Thoracic aorta (tissue), 2 donors: ENCODE results near the gene CPNE4. TPM values are rescaled to one million over a fixed set of nuclear protein-coding genes. Genes with fewer than 3 reads are reported as not detected.
A peak's percentile ranks its signal among the peaks of the same experiment; 100 is the strongest.

Source experiments
- ATAC-seq: fragments of 150-250 bp; one replicate; pipeline ENCODE4 v1.8.0; 2017; ENCODE audit warnings: low read depth; ENCODE audit not compliant: insufficient number of reproducible peaks, low FRiP score
- DNase-seq: peaks from one replicate; pipeline ENCODE4 v3.0.0-alpha.2; 2020; ENCODE audit warnings: low spot score
- H3K27ac ChIP-seq, 2 donors: fragments of 200-600 bp; sonication (generic); 1 replicate in 1 of 2; 2 replicates in 1 of 2; pipeline ENCODE4 v1.5.1; 2016; ENCODE audit warnings: mild to moderate bottlenecking in 2 of 2, moderate library complexity in 2 of 2
- H3K27me3 ChIP-seq: fragments of 200-600 bp; sonication (generic); replicated peaks from 2 replicates; pipeline ENCODE4 v1.6.0; 2016; ENCODE audit warnings: mild to moderate bottlenecking; ENCODE audit not compliant: insufficient read depth
- H3K36me3 ChIP-seq: fragments of 200-600 bp; sonication (generic); one replicate; pipeline ENCODE4 v1.5.1; 2016
- H3K4me1 ChIP-seq, 2 donors: fragments of 200-600 bp; sonication (generic); 1 replicate in 1 of 2; 2 replicates in 1 of 2; pipeline versions ENCODE4 v1.5.1 to v1.6.0; 2016; ENCODE audit warnings: low read depth in 2 of 2, mild to moderate bottlenecking in 1 of 2; ENCODE audit not compliant: control insufficient read depth in 1 of 2
- H3K4me3 ChIP-seq: fragments of 200-600 bp; sonication (generic); 2 replicates; pipeline ENCODE4 v1.5.1; 2016; ENCODE audit warnings: mild to moderate bottlenecking
- H3K9me3 ChIP-seq: fragments of 200-600 bp; sonication (generic); 2 replicates; pipeline ENCODE4 v1.5.1; 2016
- total RNA-seq, 2 donors: library from RNA; depleted of rRNA; stranded (reverse); fragments of >200 nt; gene quantifications; one replicate each; pipeline versions ENCODE4 v1.1.0 to v1.2.3, GENCODE V29; 2016
- TF ChIP-seq, protein P1 (sequence below): fragments of 200-600 bp; sonication (generic); IDR thresholded peaks from one replicate; pipeline ENCODE4 v1.5.1; 2019; ENCODE audit warnings: antibody characterized with exemption

Gene CPNE4
- total RNA-seq, 2 donors from 2014 or later, result 0.54 to 4.9 TPM

DNA sequence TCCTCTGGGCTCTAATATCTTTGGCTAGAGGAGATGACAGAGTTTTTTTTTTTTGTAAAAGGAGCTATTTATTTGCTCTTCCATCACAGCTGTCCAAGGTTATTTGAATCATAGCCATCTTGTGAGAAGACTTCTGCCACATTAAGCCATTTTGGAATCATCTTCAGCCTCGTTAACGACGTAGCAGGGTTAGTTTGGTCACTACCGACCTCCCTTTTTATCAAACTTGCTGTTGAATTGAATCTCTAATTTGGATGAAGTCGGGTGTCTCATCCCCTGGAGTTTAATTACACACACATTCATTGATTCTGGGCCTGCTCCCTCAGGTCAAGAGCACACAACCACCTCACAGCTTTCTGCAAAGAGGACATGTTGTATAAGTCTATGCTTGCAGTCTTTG lies 238.7 kb downstream of the CPNE4 start:
- H3K27me3 ChIP-seq, result no peaks in the 10 kb centered on the region

DNA sequence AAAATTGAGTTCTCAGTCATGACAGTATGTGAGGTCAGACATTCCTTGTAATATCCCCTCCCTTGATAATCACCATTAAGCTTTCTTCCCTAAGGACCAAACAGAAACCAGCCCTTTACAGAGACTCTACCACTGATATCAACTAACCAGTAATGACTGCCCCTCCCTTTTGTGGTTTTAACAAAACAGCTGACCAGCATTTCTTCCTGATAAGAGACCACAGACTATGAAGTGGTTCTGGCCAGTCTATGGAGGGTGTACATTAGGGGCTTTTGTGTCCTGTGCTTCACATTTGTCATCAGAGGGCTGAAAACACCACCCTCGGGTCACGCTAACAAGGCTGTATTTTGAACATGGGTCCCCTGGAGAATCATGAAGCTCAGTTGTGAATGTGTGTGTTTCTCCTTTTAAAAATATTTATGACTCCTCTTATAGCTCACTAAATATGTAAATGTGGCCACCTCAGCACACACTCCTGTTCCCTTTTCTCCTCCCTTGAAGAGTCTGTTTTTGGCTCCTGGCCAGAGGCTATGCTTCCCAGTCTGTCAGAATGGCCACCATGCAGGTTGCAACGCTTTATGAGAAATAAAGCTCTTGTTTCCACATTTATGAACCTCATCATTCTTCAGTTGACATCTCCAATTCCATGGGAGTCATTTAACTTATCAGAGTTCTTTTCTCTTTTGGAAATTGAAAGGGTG lies 239.3 kb downstream of the CPNE4 start:
- Histone ChIP-seq H3K27me3 (no peaks in the 10 kb centered on the region), H3K27ac (no peak overlapping the region), H3K4me3 (no peak overlapping the region), H3K9me3 (no peaks in the 10 kb centered on the region), H3K4me1 (peaks cover 2 to 6% of the 10 kb centered on the region in 2 donors), H3K36me3 (no peaks in the 10 kb centered on the region)
- DNase-seq (no peak), ATAC-seq (no peak)
- TF ChIP-seq, protein P1, sequence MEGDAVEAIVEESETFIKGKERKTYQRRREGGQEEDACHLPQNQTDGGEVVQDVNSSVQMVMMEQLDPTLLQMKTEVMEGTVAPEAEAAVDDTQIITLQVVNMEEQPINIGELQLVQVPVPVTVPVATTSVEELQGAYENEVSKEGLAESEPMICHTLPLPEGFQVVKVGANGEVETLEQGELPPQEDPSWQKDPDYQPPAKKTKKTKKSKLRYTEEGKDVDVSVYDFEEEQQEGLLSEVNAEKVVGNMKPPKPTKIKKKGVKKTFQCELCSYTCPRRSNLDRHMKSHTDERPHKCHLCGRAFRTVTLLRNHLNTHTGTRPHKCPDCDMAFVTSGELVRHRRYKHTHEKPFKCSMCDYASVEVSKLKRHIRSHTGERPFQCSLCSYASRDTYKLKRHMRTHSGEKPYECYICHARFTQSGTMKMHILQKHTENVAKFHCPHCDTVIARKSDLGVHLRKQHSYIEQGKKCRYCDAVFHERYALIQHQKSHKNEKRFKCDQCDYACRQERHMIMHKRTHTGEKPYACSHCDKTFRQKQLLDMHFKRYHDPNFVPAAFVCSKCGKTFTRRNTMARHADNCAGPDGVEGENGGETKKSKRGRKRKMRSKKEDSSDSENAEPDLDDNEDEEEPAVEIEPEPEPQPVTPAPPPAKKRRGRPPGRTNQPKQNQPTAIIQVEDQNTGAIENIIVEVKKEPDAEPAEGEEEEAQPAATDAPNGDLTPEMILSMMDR, result no peak

More for the DNA sequence above, 238.7 kb downstream of the CPNE4 start:
- TF ChIP-seq, protein P1, result no peak
- ATAC-seq (no peak), DNase-seq (no peak)
- H3K36me3 ChIP-seq, result no peaks in the 10 kb centered on the region
- H3K4me3 ChIP-seq, result no peak overlapping the region
- H3K9me3 ChIP-seq, result no peaks in the 10 kb centered on the region
- H3K27ac ChIP-seq, result no peak overlapping the region
- peaks cover 2 to 6% of the 10 kb centered on the region in 2 donors for H3K4me1 ChIP-seq

DNA sequence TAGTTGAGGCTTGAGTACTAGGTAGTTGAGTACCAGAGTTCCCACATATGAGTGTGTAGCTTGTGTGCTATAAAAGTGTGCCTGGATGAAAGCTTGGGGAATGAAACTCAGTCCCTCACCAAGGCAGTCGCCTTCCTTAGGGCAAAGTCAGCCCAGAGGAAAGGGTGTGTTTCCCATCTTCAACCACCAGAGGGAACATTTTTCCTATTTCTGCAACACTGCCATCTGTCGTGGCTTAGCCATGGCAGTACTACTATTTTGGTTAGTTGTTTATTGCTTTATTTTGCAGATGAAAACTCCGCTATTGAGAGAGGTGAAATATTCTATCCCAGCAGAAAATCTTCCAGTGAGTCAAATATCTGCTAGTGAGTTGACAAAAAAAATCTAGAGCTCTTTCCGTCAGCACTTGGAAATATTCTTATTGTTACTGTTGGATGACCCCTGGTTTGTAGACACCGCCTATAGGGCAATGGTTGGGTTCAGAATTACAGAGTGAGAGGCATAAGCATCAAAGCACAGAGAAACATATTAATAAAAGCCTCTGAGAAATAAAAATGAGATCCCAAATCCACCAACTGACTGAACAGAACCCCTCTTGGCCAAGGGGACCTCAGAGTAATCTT lies 239.9 kb downstream of the CPNE4 start:
- no peaks in the 10 kb centered on the region for H3K27me3 ChIP-seq
- no peaks in the 10 kb centered on the region for H3K9me3 ChIP-seq
- H3K4me3 ChIP-seq, result no peak overlapping the region
- H3K27ac ChIP-seq, result no peak overlapping the region
- DNase-seq (no peak), ATAC-seq (peak; percentile 73)
- H3K4me1 ChIP-seq, result peaks cover 2 to 6% of the 10 kb centered on the region in 2 donors
- TF ChIP-seq, protein P1, result peak; percentile 79
- no peaks in the 10 kb centered on the region for H3K36me3 ChIP-seq

DNA sequence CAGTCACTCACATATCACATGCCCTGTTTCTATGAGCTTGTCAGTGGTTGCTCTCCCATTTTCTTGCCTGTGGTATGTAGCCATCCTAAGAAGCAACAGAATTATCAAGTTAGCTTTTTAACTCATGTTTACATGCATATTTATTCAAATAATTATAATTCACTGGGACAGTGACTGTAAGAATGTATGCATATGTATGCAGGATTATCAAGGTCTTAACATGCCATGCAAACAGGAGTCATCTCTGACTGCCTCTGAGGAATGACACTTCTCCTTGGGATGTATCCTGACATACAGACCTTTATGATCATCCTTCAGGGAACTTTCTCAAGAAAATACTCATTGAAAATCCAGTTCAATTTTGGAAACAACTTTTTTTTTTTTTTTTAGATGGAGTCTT lies 240.9 kb downstream of the CPNE4 start:
- no peaks in the 10 kb centered on the region for H3K27me3 ChIP-seq
- H3K4me1 ChIP-seq, result peaks cover 2 to 6% of the 10 kb centered on the region in 2 donors
- no peaks in the 10 kb centered on the region for H3K36me3 ChIP-seq
- TF ChIP-seq, protein P1, result no peak
- ATAC-seq, result no peak
- H3K9me3 ChIP-seq, result no peaks in the 10 kb centered on the region
- DNase-seq, result no peak
- no peak overlapping the region for H3K27ac ChIP-seq
- no peak overlapping the region for H3K4me3 ChIP-seq

DNA sequence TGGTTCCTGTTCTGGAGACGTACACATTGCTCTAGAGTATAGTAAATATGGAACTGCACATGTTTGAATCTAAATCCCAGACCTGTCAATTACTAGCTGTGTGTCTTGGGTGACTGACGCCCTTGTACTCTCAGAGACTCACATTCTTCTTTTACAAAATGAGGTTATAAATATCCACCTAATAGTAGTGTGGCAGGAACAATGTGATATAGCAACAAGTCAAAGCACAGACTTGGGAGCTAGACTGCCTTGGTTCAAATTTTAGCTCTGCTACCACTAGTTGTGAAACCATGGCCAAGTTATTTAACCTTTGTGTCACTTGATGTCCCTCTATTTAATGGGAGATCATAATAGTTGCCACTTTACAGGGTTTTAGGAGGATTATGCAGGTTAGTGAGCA lies 245.6 kb downstream of the CPNE4 start:
- Histone ChIP-seq H3K9me3 (no peaks in the 10 kb centered on the region), H3K4me3 (no peak overlapping the region), H3K36me3 (no peaks in the 10 kb centered on the region), H3K27me3 (no peaks in the 10 kb centered on the region), H3K27ac (no peak overlapping the region), H3K4me1 (no peaks in the 10 kb centered on the region)
- DNase-seq (no peak), ATAC-seq (no peak)
- TF ChIP-seq, protein P1, result no peak
